ENCODE results near the gene KCNMA1.

Gene KCNMA1

GRCh38 chr10:77010430-77010829 lies 627.2 kb downstream of the KCNMA1 start:
- Histone ChIP-seq H2BK12ac (ENCODE audit: low read length) (no peak overlapping the region), H3K9ac (ENCODE audit: low read depth, low read length, poor library complexity) (no peak overlapping the region), H4K91ac (ENCODE audit: low read depth, low read length, poor library complexity) (no peak overlapping the region), H3K79me1 (ENCODE audit: low read depth, low read length) (no peaks in the 10 kb centered on the region), H3K9me3 (replicated peaks in 1 of 2; ENCODE audit: control insufficient read depth in 2 of 2, insufficient read depth in 1 of 2, low read depth in 1 of 2, low read length in 2 of 2) (peaks cover 0 to 2% of the 10 kb centered on the region in 2 donors), H2AFZ (ENCODE audit: low read length) (no peak overlapping the region), H2BK15ac (ENCODE audit: low read length) (no peak overlapping the region), H2BK120ac (ENCODE audit: low read depth, low read length) (no peak overlapping the region), H2AK5ac (ENCODE audit: low read depth, low read length) (no peak overlapping the region), H3K36me3 (replicated peaks in 1 of 2; ENCODE audit: control insufficient read depth in 2 of 2, insufficient read depth in 2 of 2, low read length in 2 of 2) (no peaks in the 10 kb centered on the region), H2BK5ac (ENCODE audit: low read length) (no peak overlapping the region), H3K4me2 (ENCODE audit: insufficient read depth, low read length, poor library complexity, severe bottlenecking) (no peak overlapping the region), H3K27me3 (ENCODE audit: control insufficient read depth in 3 of 3, insufficient read depth in 3 of 3, low read depth in 1 of 3, low read length in 3 of 3) (no peaks in the 10 kb centered on the region), H4K8ac (ENCODE audit: low read depth, low read length) (no peak overlapping the region), H3K4ac (ENCODE audit: low read length) (no peak overlapping the region), H3K4me3 (ENCODE audit: low read length in 2 of 2) (no peak overlapping the region), H3K4me1 (ENCODE audit: control insufficient read depth in 2 of 2, insufficient read depth in 1 of 2, low read depth in 1 of 2, low read length in 2 of 2) (no peaks in the 10 kb centered on the region), H3K18ac (ENCODE audit: low read length) (no peak overlapping the region), H3K23ac (ENCODE audit: low read depth, low read length, poor library complexity) (no peak overlapping the region), H3K27ac (replicated peaks; ENCODE audit: low read length) (no peak overlapping the region), H3K14ac (ENCODE audit: low read length) (no peak overlapping the region)
- DNase-seq (ENCODE audit: low spot score): no peak
- no CpG with 5 or more reads among the region's 3 CpGs for WGBS, 2 donors (ENCODE audit: extremely low coverage in 2 of 2, insufficient read length in 2 of 2, insufficient replicate concordance in 1 of 2)

- no peaks in the 10 kb centered on the region for H3K27me3 ChIP-seq (ENCODE audit: control insufficient read depth in 3 of 3, insufficient read depth in 3 of 3, low read depth in 1 of 3, low read length in 3 of 3)
- no peaks in the 10 kb centered on the region for H3K79me1 ChIP-seq (ENCODE audit: low read depth, low read length)
- H2BK15ac ChIP-seq (ENCODE audit: low read length): no peak overlapping the region
- no peak overlapping the region for H3K18ac ChIP-seq (ENCODE audit: low read length)
- no peak overlapping the region for H2AFZ ChIP-seq (ENCODE audit: low read length)
- no peak overlapping the region for H3K27ac ChIP-seq (replicated peaks; ENCODE audit: low read length)
- H3K9ac ChIP-seq (ENCODE audit: low read depth, low read length, poor library complexity): no peak overlapping the region
- no peak overlapping the region for H2BK5ac ChIP-seq (ENCODE audit: low read length)
- H2BK12ac ChIP-seq (ENCODE audit: low read length): no peak overlapping the region
- H3K9me3 ChIP-seq (replicated peaks in 1 of 2; ENCODE audit: control insufficient read depth in 2 of 2, insufficient read depth in 1 of 2, low read depth in 1 of 2, low read length in 2 of 2): peaks cover 0 to 2% of the 10 kb centered on the region in 2 donors
- no peaks in the 10 kb centered on the region for H3K36me3 ChIP-seq (replicated peaks in 1 of 2; ENCODE audit: control insufficient read depth in 2 of 2, insufficient read depth in 2 of 2, low read length in 2 of 2)
- no peak overlapping the region for H3K14ac ChIP-seq (ENCODE audit: low read length)
- no peaks in the 10 kb centered on the region for H3K4me1 ChIP-seq (ENCODE audit: control insufficient read depth in 2 of 2, insufficient read depth in 1 of 2, low read depth in 1 of 2, low read length in 2 of 2)
- H3K4me3 ChIP-seq (ENCODE audit: low read length in 2 of 2): no peak overlapping the region
- DNase-seq (ENCODE audit: low spot score): no peak
- no peak overlapping the region for H4K91ac ChIP-seq (ENCODE audit: low read depth, low read length, poor library complexity)
- no peak overlapping the region for H3K4me2 ChIP-seq (ENCODE audit: insufficient read depth, low read length, poor library complexity, severe bottlenecking)
- no CpG with 5 or more reads among the region's 5 CpGs for WGBS, 2 donors (ENCODE audit: extremely low coverage in 2 of 2, insufficient read length in 2 of 2, insufficient replicate concordance in 1 of 2)
- H4K8ac ChIP-seq (ENCODE audit: low read depth, low read length): no peak overlapping the region
- no peak overlapping the region for H3K4ac ChIP-seq (ENCODE audit: low read length)
- H2BK120ac ChIP-seq (ENCODE audit: low read depth, low read length): no peak overlapping the region
- H3K23ac ChIP-seq (ENCODE audit: low read depth, low read length, poor library complexity): no peak overlapping the region
- H2AK5ac ChIP-seq (ENCODE audit: low read depth, low read length): no peak overlapping the region
Observed at GRCh38 chr10:77007834-77008233, 629.8 kb downstream of the KCNMA1 start.

- no peak overlapping the region for H3K23ac ChIP-seq (ENCODE audit: low read depth, low read length, poor library complexity)
Observed at GRCh38 chr10:77006836-77007511, 630.6 kb downstream of the KCNMA1 start.

GRCh38 chr10:77005871-77006270 lies 631.7 kb downstream of the KCNMA1 start:
- Histone ChIP-seq H3K9me3 (replicated peaks in 1 of 2; ENCODE audit: control insufficient read depth in 2 of 2, insufficient read depth in 1 of 2, low read depth in 1 of 2, low read length in 2 of 2) (peaks cover 0 to 2% of the 10 kb centered on the region in 2 donors), H3K79me1 (ENCODE audit: low read depth, low read length) (no peaks in the 10 kb centered on the region), H3K27ac (replicated peaks; ENCODE audit: low read length) (no peak overlapping the region), H3K9ac (ENCODE audit: low read depth, low read length, poor library complexity) (no peak overlapping the region), H3K4me2 (ENCODE audit: insufficient read depth, low read length, poor library complexity, severe bottlenecking) (no peak overlapping the region), H3K27me3 (ENCODE audit: control insufficient read depth in 3 of 3, insufficient read depth in 3 of 3, low read depth in 1 of 3, low read length in 3 of 3) (no peaks in the 10 kb centered on the region), H2BK120ac (ENCODE audit: low read depth, low read length) (no peak overlapping the region), H3K18ac (ENCODE audit: low read length) (no peak overlapping the region), H2BK15ac (ENCODE audit: low read length) (no peak overlapping the region), H4K8ac (ENCODE audit: low read depth, low read length) (no peak overlapping the region), H2AFZ (ENCODE audit: low read length) (no peak overlapping the region), H3K36me3 (replicated peaks in 1 of 2; ENCODE audit: control insufficient read depth in 2 of 2, insufficient read depth in 2 of 2, low read length in 2 of 2) (no peaks in the 10 kb centered on the region), H4K91ac (ENCODE audit: low read depth, low read length, poor library complexity) (no peak overlapping the region), H2BK12ac (ENCODE audit: low read length) (no peak overlapping the region), H3K4me1 (ENCODE audit: control insufficient read depth in 2 of 2, insufficient read depth in 1 of 2, low read depth in 1 of 2, low read length in 2 of 2) (no peaks in the 10 kb centered on the region), H3K14ac (ENCODE audit: low read length) (no peak overlapping the region), H2BK5ac (ENCODE audit: low read length) (no peak overlapping the region), H3K4me3 (ENCODE audit: low read length in 2 of 2) (no peak overlapping the region), H3K4ac (ENCODE audit: low read length) (no peak overlapping the region), H2AK5ac (ENCODE audit: low read depth, low read length) (no peak overlapping the region), H3K23ac (ENCODE audit: low read depth, low read length, poor library complexity) (no peak overlapping the region)
- DNase-seq (ENCODE audit: low spot score): no peak

More at GRCh38 chr10:77006836-77007511, 630.6 kb downstream of the KCNMA1 start:
- Histone ChIP-seq H3K14ac (ENCODE audit: low read length) (no peak overlapping the region), H3K36me3 (replicated peaks in 1 of 2; ENCODE audit: control insufficient read depth in 2 of 2, insufficient read depth in 2 of 2, low read length in 2 of 2) (no peaks in the 10 kb centered on the region), H3K27ac (replicated peaks; ENCODE audit: low read length) (no peak overlapping the region), H2BK120ac (ENCODE audit: low read depth, low read length) (no peak overlapping the region), H2AK5ac (ENCODE audit: low read depth, low read length) (no peak overlapping the region), H3K4ac (ENCODE audit: low read length) (no peak overlapping the region), H3K4me1 (ENCODE audit: control insufficient read depth in 2 of 2, insufficient read depth in 1 of 2, low read depth in 1 of 2, low read length in 2 of 2) (no peaks in the 10 kb centered on the region), H3K4me2 (ENCODE audit: insufficient read depth, low read length, poor library complexity, severe bottlenecking) (no peak overlapping the region), H2BK5ac (ENCODE audit: low read length) (no peak overlapping the region), H3K9me3 (replicated peaks in 1 of 2; ENCODE audit: control insufficient read depth in 2 of 2, insufficient read depth in 1 of 2, low read depth in 1 of 2, low read length in 2 of 2) (peaks cover 0 to 2% of the 10 kb centered on the region in 2 donors), H3K18ac (ENCODE audit: low read length) (no peak overlapping the region), H4K8ac (ENCODE audit: low read depth, low read length) (no peak overlapping the region), H2BK12ac (ENCODE audit: low read length) (no peak overlapping the region), H3K27me3 (ENCODE audit: control insufficient read depth in 3 of 3, insufficient read depth in 3 of 3, low read depth in 1 of 3, low read length in 3 of 3) (no peaks in the 10 kb centered on the region), H2BK15ac (ENCODE audit: low read length) (no peak overlapping the region), H3K4me3 (ENCODE audit: low read length in 2 of 2) (no peak overlapping the region), H3K79me1 (ENCODE audit: low read depth, low read length) (no peaks in the 10 kb centered on the region), H2AFZ (ENCODE audit: low read length) (no peak overlapping the region), H4K91ac (ENCODE audit: low read depth, low read length, poor library complexity) (no peak overlapping the region), H3K9ac (ENCODE audit: low read depth, low read length, poor library complexity) (no peak overlapping the region)
- no peak for DNase-seq (ENCODE audit: low spot score)
- no CpG with 5 or more reads among the region's 2 CpGs for WGBS, 2 donors (ENCODE audit: extremely low coverage in 2 of 2, insufficient read length in 2 of 2, insufficient replicate concordance in 1 of 2)

Data from neuronal stem cell (in vitro differentiated cells).